HG03280 (cell line): ENCODE data around the gene CALML3.

Source experiments
- ATAC-seq: cut with Tn5 transposase; IDR thresholded peaks from one replicate; pipeline ENCODE4 v1.9.1; 2021; ENCODE audit warnings: mild to moderate bottlenecking, moderate library complexity; ENCODE audit not compliant: unreplicated experiment

The CALML3 gene

DNA sequence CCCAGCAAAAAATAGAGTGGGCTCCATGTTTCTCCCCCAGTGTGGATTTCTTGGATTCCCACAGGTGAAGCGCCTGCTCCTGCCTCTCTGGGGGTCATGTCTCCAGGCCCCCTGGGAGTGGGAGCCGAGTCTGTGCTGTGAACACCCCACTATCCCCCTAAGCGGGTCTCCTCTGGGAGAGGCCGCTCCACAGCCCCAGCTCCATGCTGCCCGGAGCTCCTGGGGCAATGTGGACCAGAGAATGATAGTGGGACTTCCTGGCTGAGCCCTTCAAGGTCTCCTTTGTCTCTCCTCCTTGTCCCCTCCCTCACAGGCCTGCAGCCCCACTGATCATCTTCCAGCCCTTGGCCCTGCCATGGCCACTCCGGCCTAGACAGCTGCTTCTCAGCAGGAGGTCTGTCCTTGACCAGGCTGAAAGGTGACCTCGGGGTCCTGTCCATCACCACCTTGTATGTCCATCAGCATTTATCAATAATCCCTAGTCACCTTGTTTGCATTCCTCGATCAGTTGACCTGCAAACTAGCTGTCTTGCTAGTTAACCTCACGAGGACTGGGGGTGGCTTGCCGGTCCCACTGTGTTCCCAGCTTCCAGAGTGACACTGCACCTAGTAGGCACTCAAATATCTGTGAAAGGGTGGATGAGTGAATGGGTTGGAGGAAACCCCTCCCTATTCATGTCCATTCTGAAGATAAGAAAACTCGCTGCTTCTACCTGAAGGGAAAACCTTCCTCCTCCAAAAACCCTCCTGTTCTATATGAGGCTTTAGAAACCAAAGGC lies 776 bp upstream of the CALML3 start:
- no peak for ATAC-seq

DNA sequence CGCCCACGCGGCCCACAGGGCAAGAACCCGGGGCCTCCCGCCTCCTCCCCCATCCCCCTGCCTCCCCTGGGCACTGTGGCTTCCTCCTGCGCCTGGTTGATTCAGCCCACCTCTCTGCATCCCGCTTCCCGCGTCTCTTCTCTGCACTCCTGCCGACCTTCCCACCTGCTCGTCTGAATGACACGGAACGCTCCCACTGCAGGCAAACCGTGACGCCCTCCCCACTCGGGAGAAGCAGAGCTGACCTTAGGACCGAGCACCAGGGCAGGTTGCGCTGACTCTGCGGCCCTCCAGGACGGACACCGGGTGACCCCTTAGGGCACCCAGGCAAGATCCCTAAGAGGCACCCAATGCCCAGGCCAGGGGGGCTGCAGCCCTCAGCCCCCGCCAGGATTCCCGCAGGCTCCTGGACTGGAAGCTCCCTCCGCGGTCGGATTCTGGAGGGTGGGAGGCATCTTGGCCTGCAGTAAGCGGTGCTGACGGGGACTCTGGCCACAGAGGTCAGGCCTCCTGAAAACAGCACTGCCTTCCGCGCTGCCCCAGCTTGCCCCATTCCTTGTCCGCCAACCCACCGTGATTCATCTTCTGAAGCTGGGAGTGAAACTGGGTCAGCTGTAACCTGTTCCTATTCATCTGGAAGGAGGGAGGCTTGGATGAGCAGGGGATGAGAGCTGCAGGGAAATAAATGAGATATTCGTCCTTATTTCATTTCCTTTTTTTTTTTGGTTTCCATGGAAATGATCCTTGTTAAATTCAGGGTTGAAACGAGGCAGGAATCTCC lies 990 bp downstream of the CALML3 start:
- no peak for ATAC-seq

DNA sequence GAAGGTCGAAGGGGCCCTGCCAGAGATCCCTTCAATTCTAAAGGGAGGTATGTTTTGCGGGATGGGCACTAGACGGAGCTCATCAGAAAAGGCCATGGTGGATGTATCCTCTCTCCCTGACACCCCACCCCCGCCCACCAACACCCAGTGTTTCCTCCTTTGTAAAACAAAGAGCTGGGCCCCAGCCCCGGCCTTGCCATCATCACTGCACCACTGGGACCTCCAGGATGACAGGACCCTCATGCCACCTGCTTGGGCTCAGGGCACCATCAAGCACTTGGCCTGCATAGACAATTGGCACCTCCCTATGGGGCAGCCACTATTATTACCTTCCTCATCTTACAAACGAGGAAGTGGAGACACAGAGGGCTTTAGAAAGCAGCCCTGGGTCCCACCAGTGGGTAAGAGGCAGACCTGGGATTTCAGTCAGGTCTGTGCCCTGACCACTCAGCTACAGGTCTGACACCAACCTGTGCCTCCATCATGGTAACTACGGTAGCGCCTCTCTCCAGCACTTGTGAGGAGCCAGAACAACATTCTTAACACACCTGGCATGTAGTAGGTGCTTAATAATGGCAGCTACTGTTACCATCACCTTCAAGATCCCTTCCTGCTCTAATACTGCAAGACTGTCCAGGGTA lies 2.0 kb downstream of the CALML3 start:
- ATAC-seq: no peak

DNA sequence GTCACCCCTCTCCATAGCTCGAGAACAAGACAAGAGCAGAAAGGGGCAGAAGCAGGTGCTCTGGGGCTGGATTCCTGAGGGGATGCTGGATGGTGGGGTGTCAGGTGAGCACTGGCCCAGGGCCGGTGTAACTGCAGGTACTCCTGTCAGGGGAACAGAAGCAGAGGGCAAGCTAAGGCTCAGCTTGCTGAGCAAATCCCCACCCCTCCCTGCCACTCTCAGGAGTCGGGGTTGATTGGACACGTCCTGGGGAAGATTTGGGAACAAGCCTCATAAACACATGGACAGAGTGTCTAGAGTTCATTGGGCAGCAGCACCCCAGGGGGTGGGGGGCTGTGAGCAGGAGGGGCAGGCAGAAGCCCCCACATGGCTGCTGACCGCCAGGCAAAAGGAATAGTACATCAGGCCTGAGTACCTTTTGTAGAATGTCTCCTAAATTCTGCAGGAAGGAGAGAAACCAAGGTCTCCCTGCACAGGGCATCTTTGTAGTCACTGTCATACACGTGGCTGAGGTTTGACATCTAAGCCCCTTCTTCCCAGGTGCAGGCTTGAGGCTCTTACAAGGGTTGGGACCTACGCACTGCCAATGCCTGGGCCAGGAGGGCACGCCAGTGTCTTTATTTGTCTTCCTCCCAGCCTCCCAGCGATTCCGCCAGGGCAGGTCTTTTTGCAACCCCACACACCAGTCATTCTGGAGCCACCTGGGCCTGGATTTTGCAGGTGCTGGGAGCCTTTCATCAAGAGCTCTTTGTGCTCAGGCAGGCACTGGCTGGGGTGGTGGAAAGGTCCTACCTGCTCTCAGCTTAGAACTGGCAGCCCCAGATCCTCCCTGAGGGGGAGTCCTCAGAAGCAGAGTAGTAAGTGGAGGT lies 2.8 kb downstream of the CALML3 start:
- no peak for ATAC-seq

DNA sequence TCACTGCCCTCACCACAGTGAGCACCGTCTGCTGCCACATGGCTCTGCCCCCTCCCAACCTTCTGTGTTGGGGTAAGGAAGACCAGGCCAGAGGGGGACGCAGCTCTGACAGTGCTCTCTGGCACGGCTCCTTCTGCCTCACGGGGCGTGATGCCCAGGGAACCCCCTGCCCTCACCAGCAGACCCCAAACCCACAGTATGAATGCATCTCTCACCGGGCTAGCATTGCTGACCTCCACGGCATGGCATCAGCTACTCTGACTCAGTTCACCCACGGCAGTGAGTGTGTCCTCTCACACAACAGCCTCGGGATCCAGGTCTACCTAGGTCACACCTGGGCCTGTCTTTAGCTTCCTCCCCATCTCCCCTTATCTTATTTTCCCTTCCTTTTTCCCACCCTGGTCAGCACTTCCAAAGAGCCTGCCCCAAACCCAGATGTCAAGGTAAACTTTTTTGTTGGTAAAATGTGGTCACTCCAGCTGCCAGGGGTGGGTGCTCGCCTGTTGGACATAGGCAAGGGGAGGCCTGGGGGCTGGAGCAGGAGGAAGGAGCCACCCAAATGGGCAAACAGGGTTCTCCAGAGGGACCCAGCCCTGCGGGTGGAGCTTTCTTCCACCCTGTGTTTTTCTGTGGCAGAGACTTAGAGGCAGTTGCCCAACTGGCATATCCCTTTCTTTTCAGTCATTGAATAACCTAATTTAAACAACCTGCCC lies 4.4 kb downstream of the CALML3 start:
- ATAC-seq: no peak

DNA sequence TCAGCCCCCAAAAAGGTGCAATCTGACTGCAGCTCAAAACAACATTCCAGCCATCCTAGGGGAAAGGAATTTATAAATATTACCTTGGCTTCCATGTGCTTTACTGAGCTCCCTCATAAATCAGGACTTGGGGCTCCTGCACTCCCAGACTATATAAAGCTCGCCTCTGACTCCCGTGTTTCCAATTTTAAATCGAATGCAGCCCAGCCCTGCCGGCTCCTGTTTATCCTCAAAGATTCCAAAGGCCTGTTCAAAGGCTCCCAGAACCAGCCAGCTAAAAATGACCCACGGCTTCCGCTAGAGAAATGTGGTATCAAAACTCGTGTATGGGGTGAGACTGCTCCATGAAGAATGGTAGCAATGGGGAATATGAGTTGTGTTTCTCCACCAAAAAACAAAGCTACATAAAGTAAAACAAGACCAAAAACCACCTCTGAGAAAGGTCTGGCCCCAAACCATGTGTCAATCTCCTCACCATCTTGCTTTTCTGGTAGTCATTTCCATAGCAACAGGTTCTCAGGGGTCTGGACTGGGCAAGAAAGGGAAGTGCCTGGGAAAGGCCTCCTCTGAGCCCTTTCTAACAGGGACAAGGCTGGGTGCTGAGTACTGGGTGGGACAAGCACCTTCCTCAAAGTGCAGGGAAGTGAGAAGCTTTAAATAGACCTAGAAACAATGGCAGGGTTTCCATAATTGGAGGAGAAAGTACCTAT lies 5.1 kb downstream of the CALML3 start:
- no peak for ATAC-seq

DNA sequence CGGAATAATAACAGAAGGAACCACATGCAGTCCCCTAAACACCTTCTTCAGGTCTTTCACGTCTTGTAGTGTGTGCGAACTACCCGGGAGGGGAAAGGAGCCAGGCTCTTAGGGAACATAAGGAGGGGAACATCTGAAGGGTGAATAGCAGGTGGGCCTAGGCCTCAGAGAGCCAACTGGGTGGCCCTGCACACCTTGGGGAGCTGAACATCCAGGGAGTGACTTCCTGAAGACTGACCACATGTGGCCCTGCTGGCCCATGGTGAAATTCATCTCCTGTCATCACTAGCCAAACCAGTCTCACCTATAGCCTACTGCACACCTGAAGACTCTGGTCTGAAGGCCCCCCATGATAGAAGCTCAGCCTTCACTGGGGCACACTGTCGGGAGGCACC lies 5.6 kb downstream of the CALML3 start:
- no peak for ATAC-seq

DNA sequence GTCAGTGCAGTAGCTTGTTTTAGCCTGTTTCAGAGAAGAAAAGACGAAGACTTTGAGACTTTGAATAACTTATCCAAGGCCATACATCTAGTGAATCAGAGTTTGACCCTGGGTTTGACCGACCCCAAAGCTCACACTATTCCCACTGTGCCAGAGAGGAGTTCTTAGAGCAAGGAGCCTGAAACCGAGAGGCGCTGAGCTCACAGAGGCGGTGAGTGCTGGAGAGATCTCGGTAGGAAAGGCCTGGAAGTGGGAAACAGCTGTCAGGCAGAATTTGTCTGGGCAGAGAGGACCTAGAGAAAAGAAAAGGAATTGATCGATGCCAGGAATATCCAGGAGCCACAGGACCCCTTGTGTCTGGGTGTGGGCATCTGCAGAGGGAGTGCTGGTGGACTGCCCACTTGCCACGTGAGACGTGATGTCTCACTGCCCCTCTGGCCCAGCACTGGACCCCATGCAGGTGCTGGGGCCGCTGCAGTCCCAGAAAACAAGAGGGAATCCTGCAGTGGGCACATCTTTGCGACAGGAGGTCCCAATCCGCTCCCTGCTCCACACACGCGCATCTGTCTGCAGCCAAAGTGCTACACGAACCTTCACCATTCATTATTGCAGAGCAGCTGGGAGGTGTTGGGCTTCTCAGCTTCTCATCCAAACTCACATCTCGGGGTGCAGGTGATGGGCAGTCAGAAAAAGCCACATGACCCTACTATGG lies 6.2 kb downstream of the CALML3 start:
- ATAC-seq: no peak

DNA sequence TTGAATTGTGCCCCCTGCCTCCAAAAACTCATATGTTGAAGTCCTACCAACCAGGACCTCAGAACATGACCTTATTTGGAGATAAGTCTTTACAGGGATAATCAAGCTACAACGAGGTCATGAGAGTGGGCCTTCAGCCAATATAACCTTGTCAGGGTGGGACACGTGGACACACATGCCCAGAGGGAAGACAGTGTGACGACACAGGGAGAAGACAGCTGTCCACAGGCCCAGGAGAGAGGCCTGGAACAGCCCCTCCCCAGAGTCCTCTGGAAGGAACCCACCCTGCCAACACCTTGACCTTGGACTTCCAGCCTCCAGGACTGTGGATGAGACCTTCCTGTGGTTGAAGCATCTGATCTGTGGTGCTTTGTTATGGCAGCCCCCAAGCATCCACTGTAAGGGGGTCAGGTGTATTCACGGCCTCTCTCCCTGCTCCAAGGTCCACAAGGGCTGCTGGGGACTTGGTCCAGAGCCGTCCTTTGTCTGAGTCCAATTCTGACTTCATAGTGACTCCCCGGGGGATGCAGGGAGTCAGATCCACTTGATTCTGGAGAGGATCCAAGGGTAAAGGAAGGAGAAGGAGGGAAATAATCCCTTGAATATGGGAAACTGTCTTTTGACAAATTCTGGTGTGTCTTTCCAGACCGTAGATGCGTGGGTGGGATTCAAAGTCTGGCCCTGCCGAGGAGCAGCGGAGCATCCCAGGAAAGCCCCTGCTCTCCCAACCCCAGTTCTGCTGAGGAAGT lies 7.0 kb downstream of the CALML3 start:
- no peak for ATAC-seq

DNA sequence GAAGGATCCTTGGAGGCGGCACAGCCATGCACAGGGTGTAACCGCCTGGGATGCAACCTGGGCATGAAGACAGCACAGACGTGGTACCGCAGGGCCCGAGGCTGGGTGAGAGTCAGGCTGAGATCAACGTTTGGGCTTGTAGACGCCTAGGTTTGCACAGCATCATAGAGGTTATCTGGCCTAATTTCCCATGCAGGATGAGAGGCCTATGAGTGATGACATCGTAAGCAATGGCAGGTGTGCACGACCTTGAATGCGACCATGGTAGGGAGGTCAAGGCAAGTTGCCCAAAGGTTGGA lies 7.5 kb downstream of the CALML3 start:
- no peak for ATAC-seq

DNA sequence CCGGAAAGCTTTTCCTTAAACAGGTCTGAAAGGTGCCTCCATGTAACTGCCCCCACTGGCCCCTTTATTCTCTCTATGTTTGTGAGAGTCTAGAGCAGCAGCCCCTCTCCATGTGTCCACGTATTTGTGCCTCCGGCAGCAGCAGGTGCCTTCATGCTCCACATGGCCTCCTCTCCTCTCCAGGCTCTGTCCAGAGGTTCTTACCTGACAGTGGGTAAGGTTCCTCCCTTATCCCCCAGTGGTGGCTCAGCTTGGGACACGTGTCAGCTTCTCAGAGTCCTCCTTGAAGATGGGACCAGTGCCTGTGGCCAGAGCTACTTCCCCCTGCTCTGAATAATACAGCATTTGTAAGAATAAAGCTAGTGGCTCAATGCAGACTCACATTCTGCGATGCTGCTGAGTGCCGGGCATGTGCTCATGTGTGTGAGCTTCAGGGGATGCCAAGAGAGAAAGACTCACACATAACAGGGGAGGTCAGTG lies 7.9 kb downstream of the CALML3 start:
- ATAC-seq: no peak

DNA sequence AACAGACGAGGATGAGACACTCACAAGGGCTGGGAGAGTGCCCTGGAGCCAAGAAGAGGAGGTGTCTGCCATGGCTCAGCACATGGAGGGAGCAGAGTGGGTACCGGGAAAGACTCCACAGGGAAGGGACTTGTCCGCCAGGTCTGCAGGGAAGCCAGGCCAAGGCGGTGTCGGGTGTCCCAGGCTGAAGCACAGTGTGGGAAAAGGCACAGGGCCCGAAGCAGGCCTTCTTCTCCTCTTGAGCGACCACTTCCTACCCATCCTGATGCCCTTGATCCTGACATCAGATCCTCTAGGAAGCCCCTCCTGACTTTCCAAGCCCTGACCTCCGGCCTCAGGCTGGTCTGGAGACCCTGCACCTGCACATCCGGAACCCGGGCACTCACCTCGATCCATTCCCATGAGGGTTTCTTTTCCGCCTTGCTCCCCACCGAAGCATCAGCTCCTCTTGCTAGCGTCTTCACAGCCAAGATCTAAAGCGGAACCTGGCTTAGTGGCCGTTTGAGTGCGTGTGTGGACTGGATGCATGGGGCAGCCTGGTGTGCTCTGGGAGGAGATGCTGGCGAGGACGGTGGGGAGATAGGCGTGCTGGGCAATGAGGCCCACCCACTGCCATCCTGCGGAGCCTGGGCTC lies 8.5 kb downstream of the CALML3 start:
- ATAC-seq: no peak

DNA sequence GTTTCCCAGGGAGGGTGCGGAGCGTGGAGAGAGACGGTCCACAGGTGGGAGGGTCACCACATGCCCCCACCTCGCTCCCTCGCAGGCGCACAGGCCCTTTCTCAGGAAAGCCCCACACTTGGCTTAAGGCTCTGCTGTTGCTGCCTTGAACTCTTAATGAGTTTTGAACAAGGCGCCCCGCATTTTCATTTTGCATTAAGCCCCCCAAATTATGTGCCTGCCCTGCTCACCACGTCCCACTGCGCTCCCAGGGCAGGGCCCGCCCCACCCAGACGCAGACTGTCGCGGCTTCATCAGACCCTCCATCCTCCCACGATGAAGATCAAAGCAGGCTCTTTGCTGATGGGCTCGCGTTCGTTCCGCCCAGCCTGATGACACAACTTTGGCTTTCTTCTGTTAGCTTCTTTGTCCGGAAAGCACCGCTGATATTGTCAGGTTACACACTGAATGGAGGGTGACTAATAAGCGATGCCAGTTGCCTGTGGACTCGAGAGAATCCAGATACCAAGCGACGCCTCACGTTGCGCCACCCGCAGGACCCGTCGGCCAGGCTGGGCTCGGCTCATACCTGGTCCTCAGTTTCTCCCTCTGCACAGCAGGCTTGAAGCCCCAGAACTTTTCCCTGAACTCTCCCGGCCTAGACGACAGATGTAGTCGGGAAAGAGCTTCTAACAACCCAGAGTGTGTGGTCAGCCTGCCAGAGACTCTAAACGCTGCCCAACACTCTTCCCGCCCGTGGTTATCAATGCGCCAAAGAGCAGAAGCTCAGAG lies 9.5 kb downstream of the CALML3 start:
- no peak for ATAC-seq

DNA sequence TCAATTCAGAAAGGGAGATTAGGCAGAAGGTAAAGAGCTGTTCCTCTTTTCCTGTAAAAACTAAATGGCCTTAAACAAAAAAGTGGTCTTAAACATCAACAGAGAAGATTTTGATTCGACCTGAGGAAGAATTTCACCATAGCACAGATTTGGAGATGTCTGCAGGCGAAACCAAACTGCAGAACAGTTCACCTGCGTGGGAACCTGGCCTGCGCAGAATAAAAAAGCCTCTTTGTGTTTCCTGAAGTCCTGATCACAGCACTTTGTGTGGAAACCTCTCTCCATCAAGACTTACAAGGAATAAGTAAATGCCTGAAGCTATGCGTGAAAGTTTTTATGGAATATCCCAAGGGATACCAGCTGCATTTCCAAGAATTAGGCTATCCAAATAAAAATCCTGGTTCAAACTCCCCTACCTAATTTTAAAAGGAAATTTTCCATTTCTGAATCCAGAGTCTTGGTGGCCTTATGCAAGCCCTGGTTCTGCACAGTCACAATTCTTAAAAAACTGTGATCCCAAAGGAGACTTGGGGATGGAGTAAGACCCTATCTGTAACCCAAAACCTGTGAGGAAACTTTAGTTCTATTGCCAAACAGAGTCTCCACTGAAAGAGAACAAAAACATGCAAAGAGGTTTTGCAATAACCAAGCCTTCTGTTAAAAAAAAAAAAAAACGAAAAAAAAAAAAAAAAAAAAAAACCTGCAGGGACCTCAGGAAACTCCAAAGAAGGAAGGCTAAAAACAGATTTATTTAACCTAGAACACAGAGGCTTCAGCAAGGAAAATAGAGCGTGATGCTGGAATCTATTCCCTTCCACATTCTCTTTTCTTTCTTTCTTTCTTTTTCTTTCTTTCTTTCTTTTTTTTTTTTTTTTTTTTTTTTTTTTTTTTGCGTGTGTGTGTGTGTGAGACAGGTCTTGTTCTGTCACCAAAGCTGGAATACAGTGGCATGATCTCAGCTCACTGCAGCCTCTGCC lies 10.4 kb downstream of the CALML3 start:
- no peak for ATAC-seq

DNA sequence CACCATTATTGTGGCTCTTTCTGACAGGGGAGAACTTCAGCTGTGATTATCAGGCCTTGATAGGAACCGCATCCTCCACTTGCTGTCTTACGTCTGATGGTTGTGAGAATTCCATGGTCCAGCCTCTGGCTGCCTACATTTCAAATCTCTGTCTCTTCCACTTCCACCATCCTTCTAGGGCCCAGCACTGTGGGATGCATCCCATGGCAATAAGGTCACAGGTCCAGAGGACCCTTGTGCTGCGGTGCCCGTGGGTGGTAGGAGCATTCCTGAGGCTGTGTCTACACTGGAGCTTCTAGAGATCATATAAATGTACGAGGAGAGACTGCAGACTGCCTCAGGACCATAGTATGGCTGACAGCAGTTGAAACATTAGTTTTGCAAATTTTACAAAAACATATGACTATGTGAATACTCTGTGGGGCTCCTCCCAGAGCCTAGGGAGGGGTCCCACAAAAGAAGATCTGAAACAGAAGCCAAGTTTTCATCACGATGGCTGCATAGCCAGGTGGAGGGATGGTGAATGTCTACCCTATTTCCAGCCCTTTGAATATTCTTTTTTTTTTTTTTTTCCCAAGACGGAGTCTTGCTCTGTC lies 11.8 kb downstream of the CALML3 start:
- ATAC-seq: no peak

DNA sequence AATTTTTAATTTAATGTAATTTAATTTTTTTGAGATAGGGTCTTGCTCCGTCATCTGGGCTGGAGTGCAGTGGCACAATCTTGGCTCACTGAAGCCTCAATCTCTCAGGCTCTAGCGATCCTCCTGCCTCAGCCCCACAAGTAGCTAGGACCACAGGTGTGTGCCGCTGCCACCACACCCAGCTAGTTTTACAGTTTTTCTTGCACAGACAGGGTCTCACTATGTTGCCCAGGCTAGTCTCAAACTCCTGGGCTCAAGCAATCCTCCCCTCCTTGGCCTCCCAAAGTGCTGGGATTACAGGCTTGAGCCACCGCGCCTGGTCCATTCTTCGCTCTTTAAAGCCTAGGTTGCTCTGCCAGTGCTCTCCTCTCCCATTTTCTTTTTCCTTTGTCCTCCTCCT lies 12.9 kb downstream of the CALML3 start:
- ATAC-seq: no peak
